Osteoblast (primary cell): ENCODE data around the gene AUTS2. TPM values are rescaled to one million over a fixed set of nuclear protein-coding genes. Genes with fewer than 3 reads are reported as not detected.

Source experiments
- DNase-seq: peaks from one replicate; pipeline ENCODE4 v3.0.0; 2011; ENCODE audit warnings: low spot score, mixed read lengths; ENCODE audit not compliant: insufficient read length; ENCODE audit errors: missing footprints
- H2AFZ ChIP-seq: 2 replicates; pipeline ENCODE4 v1.6.0; 2011; ENCODE audit warnings: mild to moderate bottlenecking, low read length
- H3K27ac ChIP-seq: 2 replicates; pipeline ENCODE4 v1.5.1; 2011; ENCODE audit warnings: mild to moderate bottlenecking, low read depth, low read length, moderate library complexity
- H3K27me3 ChIP-seq: 2 replicates; pipeline ENCODE4 v1.6.0; 2012; ENCODE audit warnings: mild to moderate bottlenecking, control low read depth, inconsistent platforms, low read length, moderate library complexity; ENCODE audit not compliant: insufficient read depth
- H3K36me3 ChIP-seq: 2 replicates; pipeline ENCODE4 v1.5.1; 2011; ENCODE audit warnings: mild to moderate bottlenecking, low read length, control low read depth, moderate library complexity; ENCODE audit not compliant: insufficient read depth
- H3K4me1 ChIP-seq: 2 replicates; pipeline ENCODE4 v1.5.1; 2011; ENCODE audit warnings: mild to moderate bottlenecking, low read length, control low read depth, moderate library complexity; ENCODE audit not compliant: insufficient read depth
- H3K4me2 ChIP-seq: 2 replicates; pipeline ENCODE4 v1.6.0; 2011; ENCODE audit warnings: mild to moderate bottlenecking, low read length; ENCODE audit not compliant: insufficient read depth
- H3K4me3 ChIP-seq: fragments of 200-600 bp; sonication (generic); 3 replicates; pipeline ENCODE4 v1.5.1; 2012; ENCODE audit warnings: mild to moderate bottlenecking, low read length, inconsistent platforms; ENCODE audit not compliant: insufficient read depth
- H3K79me2 ChIP-seq: 2 replicates; pipeline ENCODE4 v1.6.0; 2012; ENCODE audit warnings: mild to moderate bottlenecking, low read length, control low read depth, inconsistent platforms; ENCODE audit not compliant: insufficient read depth
- H3K9me3 ChIP-seq: 2 replicates; pipeline ENCODE4 v1.5.1; 2011; ENCODE audit warnings: low read depth, low read length, control low read depth
- H4K20me1 ChIP-seq: 2 replicates; pipeline ENCODE4 v1.6.0; 2012; ENCODE audit warnings: mild to moderate bottlenecking, low read length, control low read depth; ENCODE audit not compliant: insufficient read depth
- CTCF ChIP-seq: IDR thresholded peaks from 2 replicates; pipeline ENCODE4 v1.5.1; 2011; ENCODE audit warnings: mild to moderate bottlenecking, low read depth, low read length, moderate library complexity; ENCODE audit errors: extremely low read depth
- total RNA-seq: library from RNA; depleted of rRNA; stranded (reverse); fragments of >200 nt; gene quantifications from 2 replicates; pipeline ENCODE4 v1.2.3, GENCODE V29; 2012

The AUTS2 gene
- total RNA-seq, 1 donor, result 15.2 TPM

GRCh38 chr7:70032649-70033048 is 434.4 kb downstream of the AUTS2 start:
- Histone ChIP-seq H3K79me2 (no peaks in the 10 kb centered on the region), H3K4me2 (no peak overlapping the region), H4K20me1 (peaks cover 2% of the 10 kb centered on the region), H3K27ac (no peak overlapping the region), H3K4me3 (no peak overlapping the region), H3K4me1 (no peaks in the 10 kb centered on the region), H3K36me3 (no peaks in the 10 kb centered on the region), H3K9me3 (no peaks in the 10 kb centered on the region), H3K27me3 (no peaks in the 10 kb centered on the region), H2AFZ (no peak overlapping the region)
- no peak for DNase-seq
- no peak for TF ChIP-seq CTCF

- Histone ChIP-seq H3K9me3 (no peaks in the 10 kb centered on the region), H3K4me1 (no peaks in the 10 kb centered on the region), H3K79me2 (no peaks in the 10 kb centered on the region), H2AFZ (no peak overlapping the region), H3K4me2 (no peak overlapping the region), H4K20me1 (no peaks in the 10 kb centered on the region), H3K4me3 (no peak overlapping the region), H3K27ac (no peak overlapping the region), H3K36me3 (no peaks in the 10 kb centered on the region), H3K27me3 (no peaks in the 10 kb centered on the region)
- TF ChIP-seq CTCF, result no peak
- DNase-seq, result no peak
Observed at GRCh38 chr7:70033226-70033625, 435.0 kb downstream of the AUTS2 start.

- Histone ChIP-seq H4K20me1 (no peaks in the 10 kb centered on the region), H3K27ac (no peak overlapping the region), H3K4me2 (no peak overlapping the region), H3K4me1 (no peaks in the 10 kb centered on the region), H3K27me3 (no peaks in the 10 kb centered on the region), H3K36me3 (no peaks in the 10 kb centered on the region), H3K9me3 (no peaks in the 10 kb centered on the region), H2AFZ (no peak overlapping the region), H3K4me3 (no peak overlapping the region), H3K79me2 (no peaks in the 10 kb centered on the region)
- no peak for DNase-seq
- TF ChIP-seq CTCF, result no peak
Observed at GRCh38 chr7:70034999-70035398, 436.7 kb downstream of the AUTS2 start.

GRCh38 chr7:70035519-70035918 is 437.2 kb downstream of the AUTS2 start:
- TF ChIP-seq CTCF, result no peak
- Histone ChIP-seq H3K9me3 (no peaks in the 10 kb centered on the region), H4K20me1 (no peaks in the 10 kb centered on the region), H3K4me2 (no peak overlapping the region), H2AFZ (no peak overlapping the region), H3K36me3 (no peaks in the 10 kb centered on the region), H3K4me3 (no peak overlapping the region), H3K27me3 (no peaks in the 10 kb centered on the region), H3K4me1 (no peaks in the 10 kb centered on the region), H3K79me2 (no peaks in the 10 kb centered on the region), H3K27ac (no peak overlapping the region)
- no peak for DNase-seq
